Measurements from ENCODE around the gene SPG11.
A peak's percentile ranks its signal among the peaks of the same experiment; 100 is the strongest.
"Not testable (repeated sequence)": the region's sequence is repeated elsewhere in the genome, so short reads cannot be mapped to it uniquely, and the experiment has no call there.

SPG11 gene

DNA sequence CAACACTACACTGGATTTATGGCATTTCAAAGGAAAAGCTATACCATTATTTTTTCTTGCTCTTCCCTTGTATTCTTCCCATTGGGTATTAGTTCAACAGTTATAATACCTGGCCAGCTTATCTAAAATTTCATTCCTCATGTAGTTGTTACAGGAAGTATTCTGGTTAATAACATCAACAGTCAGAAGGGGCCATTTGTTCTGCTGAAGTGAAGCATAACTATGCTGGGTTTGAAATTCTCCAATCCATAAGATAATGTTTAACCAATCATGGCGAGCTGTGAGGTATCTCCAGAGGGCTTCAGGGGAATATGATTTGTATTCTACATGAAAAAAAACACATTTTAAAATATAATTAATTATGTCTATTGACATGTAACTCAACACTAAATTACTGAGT is 43.4 kb downstream of the SPG11 start:
- DNase-seq, result no peak

- DNase-seq, result no peak
These were observed 46.5 kb downstream of the SPG11 start for GRCh38 chr15:44616974-44617373.

GRCh38 chr15:44606740-44607139 is 56.7 kb downstream of the SPG11 start:
- no peak for DNase-seq

- DNase-seq, result no peak
These were observed 60.3 kb downstream of the SPG11 start for GRCh38 chr15:44603126-44603525.

- DNase-seq, result no peak
These were observed 64.6 kb downstream of the SPG11 start for GRCh38 chr15:44598892-44599291.

DNA sequence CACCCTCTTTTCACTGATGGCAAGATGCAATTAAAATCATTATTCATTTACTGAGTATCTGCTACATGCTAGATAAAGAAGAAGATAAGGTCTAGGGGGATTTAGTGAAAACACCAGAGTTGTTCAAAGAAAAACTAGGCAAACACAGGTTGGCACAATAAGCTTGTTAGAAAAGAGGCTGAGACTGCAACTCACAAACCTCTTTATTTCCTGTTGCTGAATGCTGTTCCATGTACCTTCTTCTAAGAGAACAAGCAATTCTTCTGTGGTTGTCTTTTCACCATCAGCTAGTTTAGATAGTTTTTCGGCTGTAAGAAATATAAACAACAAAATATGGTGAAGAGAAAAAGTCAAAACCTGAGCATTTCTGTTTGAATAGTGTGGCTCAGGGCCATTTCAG is 65.4 kb downstream of the SPG11 start:
- DNase-seq, result no peak

DNA sequence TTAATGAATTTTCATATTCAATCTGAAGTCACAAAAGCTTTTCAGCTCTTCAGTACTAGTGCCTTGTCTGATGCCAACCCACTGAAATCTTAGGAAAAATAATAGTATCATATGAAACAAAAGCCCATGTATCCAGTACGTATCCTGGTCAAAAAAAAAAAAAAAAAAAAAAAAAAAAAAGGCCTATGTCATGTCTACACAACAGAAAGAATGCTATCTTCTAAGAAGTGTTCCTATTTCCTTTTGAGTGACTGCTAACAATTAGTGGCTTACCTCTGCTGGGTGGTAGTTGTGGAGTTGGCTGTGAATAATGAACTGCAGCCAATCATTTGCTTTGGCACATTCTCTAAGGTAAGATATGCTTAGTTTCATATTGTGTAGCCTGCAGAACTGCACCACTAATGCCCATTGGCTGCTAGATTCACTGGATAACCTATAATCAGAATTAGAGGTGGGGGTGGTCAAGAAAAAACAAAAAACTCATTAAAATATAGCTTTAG is 66.9 kb downstream of the SPG11 start:
- DNase-seq, result no peak

- no peak for DNase-seq
These were observed 67.6 kb downstream of the SPG11 start for GRCh38 chr15:44595656-44596510.

- DNase-seq, result no peak
These were observed 68.2 kb downstream of the SPG11 start for GRCh38 chr15:44595246-44595645.

GRCh38 chr15:44593042-44593736 is 70.3 kb downstream of the SPG11 start:
- peak; percentile 14 for DNase-seq

DNA sequence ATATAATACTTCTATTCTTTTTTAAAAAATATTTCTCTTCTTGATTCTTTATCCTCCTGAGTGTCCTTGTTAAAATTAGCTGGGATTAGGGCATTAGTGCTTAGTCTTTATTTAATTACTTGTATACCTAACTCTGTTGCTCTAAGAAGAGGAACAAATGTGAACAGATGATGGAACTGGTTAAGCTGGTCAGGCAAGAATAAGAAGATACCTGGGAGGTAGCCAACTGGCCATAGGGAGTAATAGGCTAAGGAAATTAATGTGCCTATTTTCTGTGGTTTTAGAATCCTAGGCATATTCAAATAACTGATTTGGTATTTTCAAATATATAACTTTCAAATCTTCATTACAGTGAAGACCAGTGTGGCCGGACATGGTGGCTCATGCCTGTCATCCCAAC is 72.1 kb downstream of the SPG11 start:
- DNase-seq, result no peak

- no peak for DNase-seq
These were observed 74.9 kb downstream of the SPG11 start for GRCh38 chr15:44588541-44588940.

DNA sequence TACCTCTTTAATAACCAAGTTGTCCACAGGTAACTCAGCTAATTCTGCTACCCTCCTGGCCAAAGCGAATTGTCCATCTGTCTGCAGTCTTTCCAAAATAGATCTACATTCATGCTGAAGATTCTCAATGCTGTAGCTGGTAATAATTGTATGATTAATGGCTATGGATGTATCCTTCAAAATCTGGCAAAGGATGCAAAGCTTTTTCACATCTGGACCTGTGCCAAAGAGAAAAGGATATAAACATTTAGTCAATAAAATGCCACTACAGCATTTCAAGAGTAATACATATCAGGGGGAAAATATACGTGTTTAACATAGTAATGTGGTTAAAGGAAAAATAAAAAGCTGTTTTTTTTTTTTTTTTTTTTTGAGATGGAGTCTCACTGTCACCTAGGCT is 77.8 kb downstream of the SPG11 start:
- DNase-seq, result no peak

- DNase-seq, result peak; percentile 18
These were observed 79.2 kb downstream of the SPG11 start for GRCh38 chr15:44584162-44584749.

DNA sequence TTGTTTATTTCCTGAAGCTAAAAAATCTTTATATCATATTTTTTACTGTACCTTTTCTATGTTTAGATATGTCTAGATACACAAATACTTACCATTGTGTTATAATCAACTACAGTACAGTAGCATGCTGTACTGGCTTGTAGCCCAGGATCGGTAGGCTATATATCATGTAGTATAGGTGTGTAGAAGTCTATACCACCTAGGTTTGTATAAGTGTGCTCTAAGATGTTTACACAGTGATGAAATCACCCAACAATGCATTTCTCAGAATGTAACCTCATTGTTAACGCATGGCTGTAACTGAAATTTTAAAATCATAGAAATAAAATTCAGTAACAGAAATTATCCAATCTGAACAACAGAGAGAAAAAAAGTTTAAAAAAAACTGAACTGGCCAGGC is 83.4 kb downstream of the SPG11 start:
- no peak for DNase-seq

DNA sequence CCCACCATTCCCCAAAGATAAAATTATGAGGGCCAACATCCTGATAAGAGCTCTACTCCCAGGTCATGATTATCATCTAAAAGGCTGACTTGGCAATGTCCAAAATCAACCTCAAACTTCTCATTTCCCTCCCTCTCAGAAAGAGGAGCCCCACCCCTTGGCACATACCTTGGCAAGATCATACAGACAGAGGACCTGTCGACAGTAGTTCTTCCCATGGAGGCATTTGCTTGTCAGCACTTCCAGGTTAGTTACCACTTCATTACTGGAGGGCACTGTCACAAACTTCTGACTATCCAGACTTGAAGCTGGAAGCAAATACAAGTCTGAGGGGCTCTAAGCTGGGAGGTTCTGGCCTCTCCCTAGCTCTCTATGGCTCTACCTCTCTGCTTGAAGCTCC is 88.7 kb downstream of the SPG11 start:
- no peak for DNase-seq

- DNase-seq, result no peak
These were observed 90.1 kb downstream of the SPG11 start for GRCh38 chr15:44573386-44573785.

GRCh38 chr15:44570361-44570760 is 93.1 kb downstream of the SPG11 start:
- no peak for DNase-seq

DNA sequence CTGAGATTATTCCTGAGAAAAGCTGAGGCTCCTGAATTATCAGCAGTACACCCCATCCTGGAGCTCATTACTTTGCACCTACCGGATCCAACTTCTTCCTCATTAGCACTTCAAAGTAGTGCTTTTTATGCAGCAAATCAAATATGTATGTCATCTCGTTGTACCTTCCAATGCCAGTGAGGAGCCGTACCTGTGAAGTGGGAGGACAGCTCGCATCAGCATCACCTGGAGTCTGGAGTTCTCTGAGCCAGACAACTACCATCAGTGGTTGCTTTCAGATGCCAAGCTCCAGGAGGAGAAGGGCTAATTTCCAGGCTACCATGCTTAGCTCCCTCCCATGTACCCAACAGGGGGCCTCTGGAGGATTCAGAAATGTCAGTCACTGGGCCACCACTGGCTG is 94.1 kb downstream of the SPG11 start:
- DNase-seq, result no peak

- no peak for DNase-seq
These were observed 95.1 kb downstream of the SPG11 start for GRCh38 chr15:44568338-44568737.

DNA sequence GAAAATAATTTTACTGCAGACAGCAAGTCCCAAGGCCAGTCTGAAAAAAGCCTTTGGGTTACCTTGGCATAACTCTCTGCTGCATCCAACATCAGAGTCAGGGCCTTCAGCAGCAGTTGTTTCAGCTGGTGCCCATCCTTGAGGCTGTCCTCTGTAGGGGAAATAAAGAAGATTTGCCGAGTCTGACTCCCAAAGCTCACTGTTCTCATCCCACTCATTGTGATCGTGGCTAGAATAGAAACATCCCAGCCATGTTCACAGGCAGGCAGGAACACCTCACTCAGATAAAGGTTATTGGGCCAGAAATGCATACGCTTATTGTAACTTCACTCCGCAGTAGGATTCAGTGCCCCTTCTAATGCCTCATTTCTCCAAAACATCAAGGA is 97.3 kb downstream of the SPG11 start:
- DNase-seq, result no peak

DNA sequence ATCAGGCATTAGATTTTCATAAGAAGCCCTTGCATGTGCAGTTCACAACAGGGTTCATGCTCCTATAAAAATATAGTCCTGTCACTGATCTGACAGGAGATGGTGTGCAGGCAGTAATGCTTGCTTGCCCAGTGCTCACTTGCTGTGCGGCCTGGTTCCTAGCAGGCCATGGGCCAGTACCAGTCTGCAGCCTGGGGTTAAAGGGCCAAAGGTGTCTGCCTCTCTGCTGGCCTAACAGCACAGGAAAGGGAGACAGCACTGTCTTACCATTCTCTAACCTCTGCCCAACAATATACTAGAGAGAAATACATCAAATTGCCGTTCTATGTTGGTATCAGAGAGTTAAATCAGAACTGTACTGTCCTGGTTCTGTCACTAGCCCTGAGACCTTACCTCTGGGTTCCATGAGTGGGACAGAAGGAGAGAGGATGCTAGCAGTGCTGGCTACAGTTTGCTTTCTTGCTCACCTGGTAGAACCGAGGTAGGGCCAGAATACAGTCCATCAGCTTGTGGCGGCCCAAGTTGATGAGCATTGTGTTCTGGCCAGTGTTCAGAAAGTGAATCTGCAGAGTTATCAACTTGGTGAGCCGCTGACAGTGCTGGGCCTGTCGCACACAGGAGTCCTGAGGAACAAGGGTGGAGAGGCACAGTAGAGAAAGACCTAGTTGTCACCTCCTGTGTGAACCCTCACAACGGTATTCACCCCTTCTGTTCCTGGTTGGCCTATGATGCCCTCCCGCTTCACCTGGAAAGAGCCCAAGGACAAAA is 97.9 kb downstream of the SPG11 start:
- no peak for DNase-seq

- not testable (repeated sequence) for DNase-seq
These were observed 102.5 kb downstream of the SPG11 start for GRCh38 chr15:44560926-44561325.

Data from NCI-H1694 treated with DMSO at 0.1 percent for 48 hours (cell line).